IMR-90 (cell line): Measurements from ENCODE around the gene MLST8. TPM values are rescaled to one million over a fixed set of nuclear protein-coding genes. Genes with fewer than 3 reads are reported as not detected.

Experiments used
- ATAC-seq: fragments of 200-7000 bp; cut with Tn5 transposase; 2 replicates; pipeline ENCODE4 v1.9.1; 2020; ENCODE audit warnings: low read depth, mild to moderate bottlenecking, moderate library complexity
- BruUV-seq: library from RNA; stranded (reverse); fragments of 400-500 nt; replicated peaks from 2 replicates; lab custom pipeline; 2021; lab: Mats Ljungman, UMichigan
- CTCF ChIA-PET: fragments of 300-600 bp; formaldehyde crosslinking; extraction: SDS; loops from one replicate; lab custom pipeline; 2021; ENCODE audit warnings: antibody characterized with exemption; lab: Yijun Ruan, JAX
- POLR2A ChIA-PET: fragments of 300-600 bp; sonication (Branson Sonifier 250); formaldehyde crosslinking; loops from one replicate; lab custom pipeline; 2022; ENCODE audit warnings: antibody characterized with exemption; ENCODE audit not compliant: unreplicated experiment; lab: Charles Lee
- DNase-seq: peaks from one replicate; pipeline ENCODE4 v3.0.0; 2013
- H2AFZ ChIP-seq: replicated peaks from 2 replicates; pipeline ENCODE3; 2013; ENCODE audit warnings: low read length, mild to moderate bottlenecking; ENCODE audit not compliant: poor library complexity
- H2AK5ac ChIP-seq: 2 replicates; pipeline ENCODE4 v1.6.1; 2013; ENCODE audit warnings: low read depth, low read length, inconsistent platforms
- H2AK9ac ChIP-seq: replicated peaks from 2 replicates; pipeline ENCODE3; 2013; ENCODE audit warnings: mild to moderate bottlenecking, low read depth, low read length, moderate library complexity; ENCODE audit not compliant: poor library complexity
- H2BK120ac ChIP-seq: 2 replicates; pipeline ENCODE4 v1.6.1; 2013; ENCODE audit warnings: low read depth, low read length, inconsistent platforms
- H2BK15ac ChIP-seq: 3 replicates; pipeline ENCODE4 v1.6.1; 2013; ENCODE audit warnings: low read depth, low read length, inconsistent platforms
- H2BK20ac ChIP-seq: 2 replicates; pipeline ENCODE4 v1.6.1; 2013; ENCODE audit warnings: low read depth, mild to moderate bottlenecking, inconsistent platforms, low read length, moderate library complexity
- H2BK5ac ChIP-seq: 2 replicates; pipeline ENCODE4 v1.6.1; 2013; ENCODE audit warnings: mild to moderate bottlenecking, low read depth, low read length, inconsistent platforms; ENCODE audit not compliant: poor library complexity, severe bottlenecking
- H3K14ac ChIP-seq: replicated peaks from 2 replicates; pipeline ENCODE4 v1.6.1; 2013; ENCODE audit warnings: low read depth, low read length, inconsistent platforms
- H3K18ac ChIP-seq: 2 replicates; pipeline ENCODE4 v1.6.1; 2013; ENCODE audit warnings: low read depth, low read length, control low read depth
- H3K23ac ChIP-seq: 2 replicates; pipeline ENCODE4 v1.6.1; 2013; ENCODE audit warnings: low read depth, low read length, inconsistent platforms
- H3K27ac ChIP-seq: 2 replicates; pipeline ENCODE4 v1.5.1; 2013; ENCODE audit warnings: mild to moderate bottlenecking, control low read depth, low read length; ENCODE audit not compliant: insufficient read depth
- H3K27me3 ChIP-seq: 2 replicates; pipeline ENCODE4 v1.6.1; 2013; ENCODE audit warnings: low read length; ENCODE audit not compliant: control insufficient read depth, insufficient read depth
- H3K36me3 ChIP-seq: 2 replicates; pipeline ENCODE4 v1.6.1; 2013; ENCODE audit warnings: low read length, mixed read lengths; ENCODE audit not compliant: control insufficient read depth, insufficient read depth
- H3K4ac ChIP-seq: 2 replicates; pipeline ENCODE4 v1.6.1; 2013; ENCODE audit warnings: low read depth, low read length, inconsistent platforms
- H3K4me1 ChIP-seq: 2 replicates; pipeline ENCODE4 v1.6.1; 2013; ENCODE audit warnings: low read length, mixed read lengths; ENCODE audit not compliant: control insufficient read depth, insufficient read depth
- H3K4me2 ChIP-seq: 2 replicates; pipeline ENCODE4 v1.6.1; 2013; ENCODE audit warnings: low read depth, mild to moderate bottlenecking, control low read depth, low read length, moderate library complexity
- H3K4me3 ChIP-seq: 2 replicates; pipeline ENCODE4 v1.5.1; 2013; ENCODE audit warnings: low read depth, mild to moderate bottlenecking, control low read depth, low read length, moderate library complexity; ENCODE audit not compliant: insufficient read depth
- H3K56ac ChIP-seq: 2 replicates; pipeline ENCODE4 v1.6.1; 2013; ENCODE audit warnings: low read length, inconsistent platforms; ENCODE audit not compliant: insufficient read depth; ENCODE audit errors: extremely low read depth
- H3K79me1 ChIP-seq, 2 experiments: 2 replicates each; pipeline ENCODE4 v1.6.1; 2013; ENCODE audit warnings: low read length in 2 of 2, inconsistent platforms in 1 of 2, low read depth in 1 of 2
- H3K9ac ChIP-seq: 2 replicates; pipeline ENCODE4 v1.6.1; 2013; ENCODE audit warnings: low read depth, low read length, control low read depth
- H3K9me1 ChIP-seq: 2 replicates; pipeline ENCODE4 v1.6.1; 2013; ENCODE audit warnings: low read length, inconsistent platforms; ENCODE audit not compliant: insufficient read depth
- H3K9me3 ChIP-seq: 2 replicates; pipeline ENCODE4 v1.6.1; 2013; ENCODE audit warnings: low read length; ENCODE audit not compliant: control insufficient read depth, insufficient read depth
- H4K20me1 ChIP-seq: 2 replicates; pipeline ENCODE4 v1.6.1; 2013; ENCODE audit warnings: low read length, inconsistent platforms; ENCODE audit not compliant: insufficient read depth
- H4K5ac ChIP-seq: 2 replicates; pipeline ENCODE4 v1.6.1; 2013; ENCODE audit warnings: mild to moderate bottlenecking, low read depth, low read length, control low read depth
- H4K8ac ChIP-seq, 2 experiments: 2 replicates each; pipeline ENCODE4 v1.6.1; 2013; ENCODE audit warnings: low read depth in 2 of 2, low read length in 2 of 2, control low read depth in 1 of 2, inconsistent platforms in 1 of 2
- H4K91ac ChIP-seq: 2 replicates; pipeline ENCODE4 v1.6.1; 2013; ENCODE audit warnings: low read depth, low read length, inconsistent platforms; ENCODE audit not compliant: insufficient read depth
- BHLHE40 ChIP-seq: fragments of 150-350 bp; IDR thresholded peaks from 2 replicates; pipeline ENCODE4 v1.6.1; 2016; ENCODE audit warnings: mild to moderate bottlenecking, low read depth, low read length
- CTCF ChIP-seq: conservative IDR thresholded peaks from 2 replicates; pipeline ENCODE4 v1.5.1; 2012; ENCODE audit warnings: mild to moderate bottlenecking, low read depth, low read length, improper control_type of control experiment
- WGBS, 2 experiments: methylation state at CpG; one replicate each; pipeline versions ENCODE4 v1.1.5 to v1.1.7; 2013; ENCODE audit warnings: missing lambda C conversion rate in 2 of 2; ENCODE audit not compliant: insufficient read length in 1 of 2; ENCODE audit errors: extremely low coverage in 2 of 2; 5-methylcytosine and 5-hydroxymethylcytosine counted together
- dilution Hi-C: fragments of 300-500 bp; cut with HindIII; formaldehyde crosslinking; loops from one replicate; pipeline ENCODE4 v1.14.3; 2018; ENCODE audit warnings: low sequenced_read_pairs; ENCODE audit not compliant: unreplicated experiment
- in situ Hi-C: fragments of 300-500 bp; cut with MboI; formaldehyde crosslinking; loops from 3 replicates; pipeline ENCODE4 v1.14.3; 2019; ENCODE audit warnings: low sequenced_read_pairs, inconsistent platforms, mixed read lengths
- intact Hi-C: fragments of 100-400 bp; cut with micrococcal nuclease; formaldehyde crosslinking; loops from 2 replicates; pipeline ENCODE4 v1.10.0; 2022
- polyA plus RNA-seq, 3 experiments: library from polyadenylated mRNA; depleted of rRNA; stranded (reverse); fragments of >200 nt; gene quantifications; 2 replicates each; pipeline ENCODE4 v1.2.3, GENCODE V29; 2012; ENCODE audit warnings: low replicate concordance in 1 of 3
- total RNA-seq: library from RNA; depleted of rRNA; stranded (reverse); fragments of >200 nt; gene quantifications from 2 replicates; pipeline ENCODE4 v1.2.3, GENCODE V29; 2012

MLST8 gene
- total and polyA plus RNA-seq, 2 of the 4 experiments (the other 2 are of a cell fraction): 34.4 to 93.7 TPM

GRCh38 chr16:2250652-2251295, 45.5 kb downstream of the MLST8 start:
- TF ChIP-seq BHLHE40: peak; percentile 12; the same call in 1 of the 2 replicates
- no peak for TF ChIP-seq CTCF
- intact Hi-C loops: no loop called here
- peak overlapping the region; percentile 0 for H2BK5ac ChIP-seq
- H3K27me3 ChIP-seq: no peaks in the 10 kb centered on the region
- peak overlapping the region; percentile 89 for H2AFZ ChIP-seq
- H3K14ac ChIP-seq: peak overlapping the region; percentile 60
- H2AK9ac ChIP-seq: peak overlapping the region; percentile 84
- CTCF ChIA-PET: interaction anchor here (0.9 kb wide), 2 partner anchors 9 to 12 kb away, joined by 3 to 4 read pairs; no protein-coding TSS in a partner anchor
- H4K8ac ChIP-seq: peak overlapping the region in 1 of 2 experiments; percentile 55; a peak in 1 of 4 replicates
- H2AK5ac ChIP-seq: peak overlapping the region; percentile 29; the same call in 1 of the 2 replicates
- no peak overlapping the region for H2BK20ac ChIP-seq
- peak overlapping the region; percentile 62 for H3K9ac ChIP-seq
- dilution Hi-C loops: no loop called here
- no peak overlapping the region for H2BK120ac ChIP-seq
- H3K56ac ChIP-seq: peak overlapping the region; percentile 55; the same call in 1 of the 2 replicates
- ATAC-seq (peak; percentile 4), DNase-seq (no peak)
- POLR2A ChIA-PET: no interaction called here
- H3K18ac ChIP-seq: no peak overlapping the region
- H2BK15ac ChIP-seq: no peak overlapping the region
- H4K91ac ChIP-seq: peak overlapping the region; percentile 13; the same call in 1 of the 2 replicates
- H3K4me3 ChIP-seq: peak overlapping the region; percentile 52
- H4K20me1 ChIP-seq: peaks cover 16% of the 10 kb centered on the region
- peak overlapping the region; percentile 76 for H3K4ac ChIP-seq
- peaks cover 32% of the 10 kb centered on the region for H3K36me3 ChIP-seq
- peak overlapping the region; percentile 56; the same call in 1 of the 2 replicates for H3K23ac ChIP-seq
- 0% methylated on average over 18 of the region's 35 CpGs; no CpG with 5 or more reads in 1 of the 2 experiments for WGBS, 2 experiments
- H3K4me1 ChIP-seq: peaks cover 9% of the 10 kb centered on the region
- BruUV-seq: no TSS peak
- 0 out of 2 replicates have a peak, but pooled peaks cover 2% of the 10 kb centered on the region for H3K9me1 ChIP-seq
- peak overlapping the region; percentile 38 for H3K27ac ChIP-seq
- H3K9me3 ChIP-seq: no peaks in the 10 kb centered on the region
- in situ Hi-C loops: loop anchor here (10.0 kb wide), 1 partner anchor 254 kb away; no protein-coding TSS in a partner anchor
- H3K4me2 ChIP-seq: peak overlapping the region; percentile 70
- peak overlapping the region; percentile 30 for H4K5ac ChIP-seq
- H3K79me1 ChIP-seq: peaks cover 18 to 45% of the 10 kb centered on the region in 2 experiments; a peak in 3 of 4 replicates
